SK-N-SH (cell line): Measurements from ENCODE around the gene TMPRSS6. TPM values are rescaled to one million over a fixed set of nuclear protein-coding genes. Genes with fewer than 3 reads are reported as not detected.

ENCODE experiments used
- CTCF ChIA-PET: fragments of 300-600, 350-600 bp; formaldehyde crosslinking; extraction: SDS; loops from one replicate; lab custom pipeline; 2021; lab: Yijun Ruan, JAX
- POLR2A ChIA-PET: fragments of 350-600 bp; sonication (Branson Sonifier 250); formaldehyde crosslinking; extraction: SDS; loops from one replicate; lab custom pipeline; 2020; ENCODE audit warnings: antibody characterized with exemption, inconsistent platforms; lab: Yijun Ruan, JAX
- DNase-seq: peaks from one replicate; pipeline ENCODE4 v3.0.0; 2012
- H2AFZ ChIP-seq: fragments of 200-600 bp; sonication (generic); 2 replicates; pipeline ENCODE4 v1.8.1; 2016; ENCODE audit warnings: antibody characterized with exemption, mild to moderate bottlenecking, low read depth
- H3F3A ChIP-seq: fragments of 200-600 bp; sonication (generic); replicated peaks from 2 replicates; pipeline ENCODE3; 2016; ENCODE audit warnings: antibody characterized with exemption, mild to moderate bottlenecking; ENCODE audit not compliant: insufficient read depth
- H3K27ac ChIP-seq, 2 experiments: fragments of 200-500 bp in 1 of 2; fragments of 200-600 bp in 1 of 2; sonication (Bioruptor generic) in 1 of 2; sonication (generic), shearing (Covaris generic) in 1 of 2; 2 replicates each; pipeline versions ENCODE4 v1.5.1 to v1.6.1; 2014 to 2016; ENCODE audit warnings: low read depth in 2 of 2, inconsistent platforms in 1 of 2, low read length in 1 of 2, mild to moderate bottlenecking in 1 of 2, mixed read lengths in 1 of 2
- H3K27me3 ChIP-seq: fragments of 200-600 bp; sonication (generic), shearing (Covaris generic); 2 replicates; pipeline ENCODE4 v1.6.1; 2016; ENCODE audit warnings: mixed run types; ENCODE audit not compliant: insufficient read depth
- H3K36me3 ChIP-seq, 2 experiments: fragments of 200-500 bp in 1 of 2; fragments of 200-600 bp in 1 of 2; sonication (Bioruptor generic) in 1 of 2; sonication (generic) in 1 of 2; replicated peaks in 1 of 2; 2 replicates each; pipeline versions ENCODE3 to v1.5.1; 2014 to 2016; ENCODE audit warnings: low read length in 1 of 2, mild to moderate bottlenecking in 1 of 2; ENCODE audit not compliant: insufficient read depth in 2 of 2, control insufficient read depth in 1 of 2
- H3K4me1 ChIP-seq, 2 experiments: fragments of 200-500 bp in 1 of 2; fragments of 200-600 bp in 1 of 2; sonication (Bioruptor generic) in 1 of 2; sonication (generic), shearing (Covaris generic) in 1 of 2; 2 replicates each; pipeline versions ENCODE4 v1.5.1 to v1.6.1; 2014 to 2016; ENCODE audit warnings: low read depth in 1 of 2, low read length in 1 of 2, mixed run types in 1 of 2; ENCODE audit not compliant: insufficient read depth in 2 of 2, control insufficient read depth in 1 of 2
- H3K4me2 ChIP-seq: fragments of 200-600 bp; sonication (generic), shearing (Covaris generic); 2 replicates; pipeline ENCODE4 v1.6.1; 2017; ENCODE audit warnings: mixed run types
- H3K4me3 ChIP-seq, 2 experiments: fragments of 200-500 bp in 1 of 2; fragments of 200-600 bp in 1 of 2; sonication (Bioruptor generic) in 1 of 2; sonication (generic), shearing (Covaris generic) in 1 of 2; 2 replicates each; pipeline versions ENCODE4 v1.5.1 to v1.8.1; 2014 to 2016; ENCODE audit warnings: low read depth in 2 of 2, inconsistent platforms in 1 of 2, low read length in 1 of 2, mild to moderate bottlenecking in 1 of 2, mixed read lengths in 1 of 2, moderate library complexity in 1 of 2
- H3K79me2 ChIP-seq: fragments of 200-600 bp; sonication (generic); 2 replicates; pipeline ENCODE4 v1.8.1; 2017; ENCODE audit warnings: mild to moderate bottlenecking; ENCODE audit not compliant: insufficient read depth
- H3K9ac ChIP-seq: fragments of 200-600 bp; sonication (generic); 2 replicates; pipeline ENCODE4 v1.6.1; 2017; ENCODE audit warnings: mixed run types
- H3K9me2 ChIP-seq: fragments of 200-600 bp; sonication (generic); 2 replicates; pipeline ENCODE4 v1.6.1; 2017; ENCODE audit warnings: mixed run types
- H3K9me3 ChIP-seq: fragments of 200-600 bp; sonication (generic); 2 replicates; pipeline ENCODE4 v1.6.1; 2017; ENCODE audit warnings: mixed run types, mild to moderate bottlenecking, moderate library complexity
- H4K20me1 ChIP-seq: fragments of 200-600 bp; sonication (generic); 2 replicates; pipeline ENCODE4 v1.6.1; 2017; ENCODE audit warnings: mild to moderate bottlenecking, mixed run types; ENCODE audit not compliant: insufficient read depth
- CHD2 ChIP-seq: fragments of 150-350 bp; IDR thresholded peaks from 2 replicates; pipeline ENCODE4 v1.6.1; 2018; ENCODE audit warnings: low read length; ENCODE audit not compliant: partially characterized antibody
- CTCF ChIP-seq: fragments of 200-600 bp; sonication (generic); IDR thresholded peaks from 2 replicates; pipeline ENCODE4 v1.6.1; 2017; ENCODE audit warnings: antibody characterized with exemption, mild to moderate bottlenecking, moderate library complexity
- ELF1 ChIP-seq: IDR thresholded peaks from 2 replicates; pipeline ENCODE4 v1.4.0; 2012
- EZH2phosphoT487 ChIP-seq: fragments of 200-600 bp; sonication (generic); IDR thresholded peaks from 2 replicates; pipeline ENCODE4 v1.6.1; 2017; ENCODE audit warnings: low read depth, mixed run types, mild to moderate bottlenecking, antibody characterized with exemption, moderate library complexity, borderline replicate concordance
- FOSL2 ChIP-seq: IDR thresholded peaks from 2 replicates; pipeline ENCODE4 v1.4.0; 2012; ENCODE audit warnings: low read depth, mild to moderate bottlenecking, moderate library complexity, borderline replicate concordance
- MAX ChIP-seq: IDR thresholded peaks from 2 replicates; pipeline ENCODE4 v1.4.0; 2012; ENCODE audit warnings: low read depth
- MEF2A ChIP-seq: IDR thresholded peaks from 2 replicates; pipeline ENCODE4 v1.4.0; 2012; ENCODE audit warnings: low read depth, borderline replicate concordance
- MXI1 ChIP-seq: IDR thresholded peaks from 2 replicates; pipeline ENCODE4 v1.6.1; 2012; ENCODE audit warnings: mild to moderate bottlenecking, low read depth, low read length, improper control_type of control experiment
- NFIC ChIP-seq: IDR thresholded peaks from 2 replicates; pipeline ENCODE4 v1.4.0; 2012; ENCODE audit warnings: borderline replicate concordance
- NRF1 ChIP-seq: IDR thresholded peaks from 2 replicates; pipeline ENCODE4 v1.6.1; 2012; ENCODE audit warnings: low read depth, mild to moderate bottlenecking, low read length
- RFX5 ChIP-seq: IDR thresholded peaks from 2 replicates; pipeline ENCODE4 v1.6.1; 2012; ENCODE audit warnings: mild to moderate bottlenecking, improper control_type of control experiment, low read length
- RXRA ChIP-seq: IDR thresholded peaks from 2 replicates; pipeline ENCODE4 v1.4.0; 2012; ENCODE audit warnings: low read depth, mild to moderate bottlenecking, borderline replicate concordance
- SMC3 ChIP-seq: IDR thresholded peaks from 2 replicates; pipeline ENCODE4 v1.6.1; 2012; ENCODE audit warnings: low read depth, low read length, improper control_type of control experiment
- TAF1 ChIP-seq: IDR thresholded peaks from 2 replicates; pipeline ENCODE4 v1.6.1; 2012; ENCODE audit warnings: low read depth, mild to moderate bottlenecking, low read length, moderate library complexity, borderline replicate concordance
- TCF12 ChIP-seq: IDR thresholded peaks from 2 replicates; pipeline ENCODE4 v1.4.0; 2012
- TEAD4 ChIP-seq: IDR thresholded peaks from 2 replicates; pipeline ENCODE4 v1.4.0; 2012; ENCODE audit warnings: mild to moderate bottlenecking, borderline replicate concordance; ENCODE audit not compliant: insufficient read depth
- WGBS: methylation state at CpG from one replicate; pipeline ENCODE4 v1.1.6; 2017; ENCODE audit warnings: low lambda C conversion rate; 5-methylcytosine and 5-hydroxymethylcytosine counted together
- polyA plus RNA-seq, 3 experiments: library from polyadenylated mRNA; depleted of rRNA; stranded (reverse); fragments of >200 nt; gene quantifications; 2 replicates each; pipeline ENCODE4 v1.2.3, GENCODE V29; 2012
- TF ChIP-seq, protein P1 (sequence below): fragments of 150-350 bp; IDR thresholded peaks from 2 replicates; pipeline ENCODE4 v1.6.1; 2017; ENCODE audit warnings: antibody characterized with exemption, low read length, low read depth, borderline replicate concordance
- TF ChIP-seq, protein P2 (sequence below): fragments of 150-350 bp; IDR thresholded peaks from 2 replicates; pipeline ENCODE4 v1.6.1; 2016; ENCODE audit warnings: mild to moderate bottlenecking, low read depth, low read length
- TF ChIP-seq, protein P3 (sequence below): IDR thresholded peaks from 2 replicates; pipeline ENCODE4 v1.4.0; 2012; ENCODE audit warnings: low read depth, borderline replicate concordance
- TF ChIP-seq, protein P4 (sequence below): IDR thresholded peaks from 2 replicates; pipeline ENCODE4 v1.4.0; 2012; ENCODE audit warnings: low read depth, borderline replicate concordance

Gene TMPRSS6
- polyA plus RNA-seq, 1 of the 3 experiments (the other 2 are of a cell fraction), result not detected

DNA sequence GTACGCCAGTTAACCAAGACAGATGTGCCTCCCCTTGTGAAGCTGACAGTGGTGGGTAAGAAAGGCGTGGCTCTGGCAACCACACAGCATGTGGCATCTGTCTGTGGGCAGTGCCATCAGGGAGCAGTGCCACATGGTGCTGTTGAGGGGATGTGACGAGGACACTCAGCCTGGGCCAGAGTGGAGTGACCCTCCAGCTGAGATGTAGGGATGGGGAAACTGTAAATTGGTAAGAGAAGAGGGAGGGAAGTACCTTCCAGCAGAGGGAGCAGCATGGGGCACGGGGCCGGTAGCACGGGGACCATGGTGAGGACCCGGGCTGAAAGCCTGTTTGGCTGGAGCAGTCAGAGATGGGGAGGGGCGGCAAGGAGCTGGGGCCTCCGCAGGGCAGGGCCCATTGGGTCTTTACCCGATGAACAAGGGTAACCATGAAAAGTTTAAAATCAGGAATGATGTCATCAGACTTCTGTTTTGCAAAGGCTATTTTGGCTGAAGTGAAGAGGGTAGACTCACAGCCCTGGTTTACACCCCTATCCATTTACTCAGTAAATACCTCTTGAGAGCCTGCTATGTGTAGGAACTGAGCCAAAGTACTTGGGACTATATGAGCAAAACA, 10.4 kb downstream of the TMPRSS6 start (continued):
- TF ChIP-seq EZH2phosphoT487 (no peak), FOSL2 (no peak), TAF1 (no peak), MEF2A (no peak), CTCF (no peak), CHD2 (no peak), MXI1 (no peak), SMC3 (no peak), NRF1 (no peak), ELF1 (no peak)
- TF ChIP-seq, protein P1, sequence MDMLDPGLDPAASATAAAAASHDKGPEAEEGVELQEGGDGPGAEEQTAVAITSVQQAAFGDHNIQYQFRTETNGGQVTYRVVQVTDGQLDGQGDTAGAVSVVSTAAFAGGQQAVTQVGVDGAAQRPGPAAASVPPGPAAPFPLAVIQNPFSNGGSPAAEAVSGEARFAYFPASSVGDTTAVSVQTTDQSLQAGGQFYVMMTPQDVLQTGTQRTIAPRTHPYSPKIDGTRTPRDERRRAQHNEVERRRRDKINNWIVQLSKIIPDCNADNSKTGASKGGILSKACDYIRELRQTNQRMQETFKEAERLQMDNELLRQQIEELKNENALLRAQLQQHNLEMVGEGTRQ, result no peak

GRCh38 chr22:37097346-37097745, 12.2 kb downstream of the TMPRSS6 start:
- H3K36me3 ChIP-seq, result no peaks in the 10 kb centered on the region
- no peak overlapping the region for H3K27ac ChIP-seq
- H2AFZ ChIP-seq, result no peak overlapping the region
- POLR2A ChIA-PET, result no interaction called here
- no peaks in the 10 kb centered on the region for H3F3A ChIP-seq
- no peaks in the 10 kb centered on the region; a peak in 1 of 4 replicates for H3K4me1 ChIP-seq
- no peaks in the 10 kb centered on the region for H3K9me2 ChIP-seq
- no peaks in the 10 kb centered on the region for H4K20me1 ChIP-seq
- peaks cover 29% of the 10 kb centered on the region; the same call in 1 of the 2 replicates for H3K27me3 ChIP-seq
- TF ChIP-seq, protein P2, sequence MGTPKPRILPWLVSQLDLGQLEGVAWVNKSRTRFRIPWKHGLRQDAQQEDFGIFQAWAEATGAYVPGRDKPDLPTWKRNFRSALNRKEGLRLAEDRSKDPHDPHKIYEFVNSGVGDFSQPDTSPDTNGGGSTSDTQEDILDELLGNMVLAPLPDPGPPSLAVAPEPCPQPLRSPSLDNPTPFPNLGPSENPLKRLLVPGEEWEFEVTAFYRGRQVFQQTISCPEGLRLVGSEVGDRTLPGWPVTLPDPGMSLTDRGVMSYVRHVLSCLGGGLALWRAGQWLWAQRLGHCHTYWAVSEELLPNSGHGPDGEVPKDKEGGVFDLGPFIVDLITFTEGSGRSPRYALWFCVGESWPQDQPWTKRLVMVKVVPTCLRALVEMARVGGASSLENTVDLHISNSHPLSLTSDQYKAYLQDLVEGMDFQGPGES, result no peak
- TF ChIP-seq NRF1, result no peak
- TF ChIP-seq SMC3, result no peak
- TF ChIP-seq RFX5, result no peak
- TF ChIP-seq, protein P3, sequence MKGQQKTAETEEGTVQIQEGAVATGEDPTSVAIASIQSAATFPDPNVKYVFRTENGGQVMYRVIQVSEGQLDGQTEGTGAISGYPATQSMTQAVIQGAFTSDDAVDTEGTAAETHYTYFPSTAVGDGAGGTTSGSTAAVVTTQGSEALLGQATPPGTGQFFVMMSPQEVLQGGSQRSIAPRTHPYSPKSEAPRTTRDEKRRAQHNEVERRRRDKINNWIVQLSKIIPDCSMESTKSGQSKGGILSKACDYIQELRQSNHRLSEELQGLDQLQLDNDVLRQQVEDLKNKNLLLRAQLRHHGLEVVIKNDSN, result no peak
- no peak for TF ChIP-seq EZH2phosphoT487
- TF ChIP-seq TAF1, result no peak
- no peak for TF ChIP-seq NFIC
- no peak for TF ChIP-seq RXRA
- TF ChIP-seq TEAD4, result no peak
- no peak for TF ChIP-seq TCF12
- no peak for TF ChIP-seq ELF1
- TF ChIP-seq, protein P4, sequence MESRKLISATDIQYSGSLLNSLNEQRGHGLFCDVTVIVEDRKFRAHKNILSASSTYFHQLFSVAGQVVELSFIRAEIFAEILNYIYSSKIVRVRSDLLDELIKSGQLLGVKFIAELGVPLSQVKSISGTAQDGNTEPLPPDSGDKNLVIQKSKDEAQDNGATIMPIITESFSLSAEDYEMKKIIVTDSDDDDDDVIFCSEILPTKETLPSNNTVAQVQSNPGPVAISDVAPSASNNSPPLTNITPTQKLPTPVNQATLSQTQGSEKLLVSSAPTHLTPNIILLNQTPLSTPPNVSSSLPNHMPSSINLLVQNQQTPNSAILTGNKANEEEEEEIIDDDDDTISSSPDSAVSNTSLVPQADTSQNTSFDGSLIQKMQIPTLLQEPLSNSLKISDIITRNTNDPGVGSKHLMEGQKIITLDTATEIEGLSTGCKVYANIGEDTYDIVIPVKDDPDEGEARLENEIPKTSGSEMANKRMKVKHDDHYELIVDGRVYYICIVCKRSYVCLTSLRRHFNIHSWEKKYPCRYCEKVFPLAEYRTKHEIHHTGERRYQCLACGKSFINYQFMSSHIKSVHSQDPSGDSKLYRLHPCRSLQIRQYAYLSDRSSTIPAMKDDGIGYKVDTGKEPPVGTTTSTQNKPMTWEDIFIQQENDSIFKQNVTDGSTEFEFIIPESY, result no peak
- no peak for TF ChIP-seq MAX
- no peak overlapping the region for H3K4me3 ChIP-seq
- no peak overlapping the region for H3K4me2 ChIP-seq
- CTCF ChIA-PET, result interaction anchor here (1.0 kb wide), 1 partner anchor 19 kb away, joined by 3 read pairs; no protein-coding TSS in a partner anchor
- H3K9me3 ChIP-seq, result no peaks in the 10 kb centered on the region
- H3K9ac ChIP-seq, result no peak overlapping the region
- DNase-seq, result no peak
- WGBS, result 61% methylated on average over 6 of the region's 13 CpGs
- H3K79me2 ChIP-seq, result no peaks in the 10 kb centered on the region
